Stimulated activated CD4-positive, alpha-beta T cell treated with anti-CD3 and anti-CD28 coated beads, Interleukin-1b, Interleukin-23, amount 100 ng/mL, for 24 hours (primary cell): ENCODE results near the gene APPL2.
A peak's percentile ranks its signal among the peaks of the same experiment; 100 is the strongest.

ENCODE experiments used
- DNase-seq, 4 experiments: peaks; one replicate each; pipeline ENCODE4 v3.0.0-alpha.2; 2020; ENCODE audit warnings: low read depth in 4 of 4, low spot score in 1 of 4

Gene APPL2

DNA sequence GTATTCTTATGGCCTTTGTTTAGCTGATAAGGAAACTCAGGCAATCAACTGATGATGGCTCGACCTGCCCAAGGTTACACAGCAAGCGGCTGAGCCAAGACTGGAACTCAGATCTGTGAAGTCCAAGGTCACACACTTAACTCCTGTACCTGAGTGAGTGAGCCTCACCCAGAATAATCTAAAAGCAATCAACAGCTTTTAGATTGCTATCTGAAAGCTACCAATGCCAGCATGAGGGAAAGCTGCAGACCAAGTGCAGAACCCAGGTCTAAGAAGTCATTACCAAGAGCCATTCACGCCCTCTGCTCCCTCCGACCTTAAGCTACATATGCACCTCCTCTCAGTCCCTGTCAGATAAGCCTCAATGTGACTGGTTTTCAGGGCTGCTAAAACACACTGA, 12.1 kb downstream of the APPL2 start:
- no peak for DNase-seq

DNA sequence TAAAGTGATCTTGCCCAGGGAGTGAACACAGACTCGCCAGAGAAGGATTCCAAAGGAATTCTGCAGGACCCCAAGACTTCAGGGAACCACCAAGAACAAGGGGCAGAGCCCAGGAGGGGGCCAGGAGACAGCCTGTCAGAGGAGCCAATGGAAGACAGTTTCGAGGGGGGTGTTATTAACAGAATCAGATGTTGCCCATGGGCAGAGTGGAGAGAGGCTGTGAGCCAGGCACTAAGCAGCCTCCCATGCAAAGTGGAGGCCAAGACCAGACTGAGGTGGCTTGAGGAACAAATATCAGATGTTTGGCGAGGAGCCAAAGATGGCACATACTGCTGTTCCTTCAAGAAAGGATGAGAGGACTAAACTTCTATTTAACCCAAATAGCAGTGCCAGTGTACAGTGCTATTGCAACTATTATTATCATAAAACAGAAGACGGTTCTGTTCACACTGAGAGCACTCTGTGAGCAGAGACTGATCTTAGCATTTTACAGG, 12.6 kb downstream of the APPL2 start:
- no peak for DNase-seq

DNA sequence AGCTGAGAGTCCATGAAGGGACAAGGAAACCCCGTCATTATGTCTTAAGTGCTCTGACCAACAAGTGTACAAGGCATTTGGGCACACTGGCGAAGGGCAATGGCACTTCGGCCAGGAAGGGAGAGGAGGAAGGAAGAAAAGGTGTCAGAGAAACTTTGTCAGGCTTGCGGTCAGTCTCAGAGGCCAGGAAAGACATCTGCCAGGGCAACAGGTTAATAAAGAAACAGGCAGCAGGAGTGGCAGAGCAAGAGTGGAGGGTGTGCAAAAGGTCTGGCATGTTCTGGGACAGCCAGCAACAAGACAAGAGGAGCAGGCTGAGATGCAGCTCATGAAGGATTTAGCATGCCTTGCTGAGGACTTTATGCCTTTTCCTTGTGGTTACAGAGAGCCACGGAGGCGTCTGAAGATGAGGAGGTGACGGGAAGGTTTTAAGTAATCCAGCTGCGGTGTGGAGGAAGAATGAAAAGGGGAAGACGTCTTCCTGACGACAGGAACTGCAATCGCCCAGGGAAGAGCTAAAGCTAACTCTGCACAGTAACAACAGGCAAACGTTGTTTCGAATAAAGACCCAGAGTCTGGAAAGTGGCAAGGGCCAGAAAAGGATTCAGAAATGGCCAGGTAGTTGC, 13.1 kb downstream of the APPL2 start:
- no peak for DNase-seq

DNA sequence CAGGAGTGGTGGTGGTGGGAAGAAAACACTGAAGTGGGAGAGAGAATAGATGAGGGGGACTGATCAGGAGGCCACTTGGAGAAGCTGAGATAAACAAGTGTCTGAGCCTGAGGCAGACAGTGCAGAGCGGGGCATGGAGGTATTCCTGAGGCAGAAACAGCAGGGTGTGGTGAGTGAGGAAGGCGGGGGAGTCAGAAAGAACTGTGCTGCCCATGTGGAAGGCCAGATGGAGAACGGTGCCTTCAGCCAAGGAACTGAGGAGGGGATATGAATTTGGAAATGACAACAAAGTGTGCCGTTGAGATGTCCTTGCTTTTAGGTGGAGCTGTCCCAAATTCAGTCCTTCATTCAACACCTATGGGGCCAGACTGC, 13.7 kb downstream of the APPL2 start:
- DNase-seq: no peak

DNA sequence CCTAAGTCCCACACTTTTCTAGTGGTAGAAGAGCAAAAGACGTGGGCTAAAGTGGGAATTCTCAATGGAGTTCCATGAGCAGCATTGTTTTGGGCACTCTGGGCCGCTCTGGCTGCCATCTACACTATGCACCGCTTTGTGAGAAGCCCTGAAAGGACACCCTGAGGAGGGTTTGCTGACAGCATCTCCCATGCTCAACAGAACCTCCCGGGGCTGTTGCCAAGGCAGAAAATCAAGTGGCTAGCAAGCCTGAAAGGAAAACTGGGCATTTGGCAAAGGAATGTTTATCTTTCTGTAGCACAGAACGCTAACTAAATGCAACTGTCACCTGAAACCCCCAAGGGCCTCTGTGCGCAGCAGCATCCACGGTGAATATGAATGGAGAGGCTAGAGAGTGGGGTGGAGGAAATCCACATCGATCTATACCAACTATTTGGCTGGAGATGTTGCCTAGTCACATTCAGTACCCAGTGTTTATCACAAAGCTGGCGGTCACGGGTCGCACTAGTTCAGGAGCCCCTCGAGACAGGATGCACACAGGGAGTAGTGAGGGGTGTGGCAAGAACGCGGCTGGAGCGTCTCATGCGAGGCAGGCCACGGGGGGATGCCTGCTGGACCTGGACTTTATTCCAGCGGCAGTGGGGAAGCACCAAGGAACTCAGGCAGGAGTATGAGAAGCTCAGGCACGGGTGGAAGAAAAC, 14.2 kb downstream of the APPL2 start:
- no peak for DNase-seq

DNA sequence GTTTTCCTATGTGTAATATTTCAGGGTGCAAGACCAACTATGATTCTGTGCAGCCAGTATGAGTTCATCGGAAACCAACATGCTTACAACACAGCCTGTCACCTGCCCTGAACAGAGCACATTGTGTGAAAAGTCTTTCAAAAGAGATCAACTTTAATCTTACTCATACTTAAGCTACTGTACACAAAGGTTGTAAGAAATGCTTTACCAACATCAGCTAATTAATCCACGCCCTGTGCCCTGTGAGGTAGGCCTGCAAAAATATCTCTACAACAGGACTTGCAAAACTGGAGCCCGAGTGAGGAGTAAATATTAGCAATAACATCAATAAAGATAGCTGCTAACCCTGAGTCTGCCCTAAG, 15.1 kb downstream of the APPL2 start:
- no peak for DNase-seq

DNA sequence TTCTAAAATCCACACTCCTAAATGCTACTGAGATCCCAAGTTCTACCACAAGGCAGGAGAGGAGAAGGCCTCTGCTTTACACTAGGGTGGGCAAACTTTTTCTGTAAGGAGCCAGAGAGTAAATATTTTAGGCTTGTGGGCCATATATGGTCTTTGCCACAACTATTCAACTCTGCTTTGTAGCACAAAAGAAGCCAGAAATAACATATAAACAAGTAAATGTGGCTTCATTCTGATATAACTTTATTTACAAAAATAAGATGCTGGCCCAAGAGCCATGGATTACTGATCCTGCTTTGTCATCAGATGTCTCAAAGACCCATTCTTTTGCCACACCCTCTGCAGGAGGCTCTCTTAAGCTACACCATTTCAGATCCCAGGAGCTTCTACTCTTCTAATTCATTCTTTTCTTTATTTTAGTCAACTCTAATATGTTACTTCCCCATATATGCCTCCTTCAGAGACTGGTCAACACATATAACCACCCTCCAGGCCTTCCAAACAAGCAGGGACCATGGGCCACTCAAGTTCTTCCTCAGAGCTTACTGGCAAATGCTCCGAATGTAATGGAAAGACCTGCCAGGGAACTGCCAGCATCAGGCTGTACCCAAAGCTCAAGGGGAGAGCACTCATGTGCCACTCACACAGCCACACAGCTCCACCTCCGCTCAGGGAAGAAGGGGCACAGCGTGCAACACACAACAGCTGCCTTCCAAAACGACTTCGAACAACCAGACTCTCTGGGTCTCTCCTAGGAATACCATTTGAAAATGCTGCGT, 15.6 kb downstream of the APPL2 start:
- DNase-seq: no peak

DNA sequence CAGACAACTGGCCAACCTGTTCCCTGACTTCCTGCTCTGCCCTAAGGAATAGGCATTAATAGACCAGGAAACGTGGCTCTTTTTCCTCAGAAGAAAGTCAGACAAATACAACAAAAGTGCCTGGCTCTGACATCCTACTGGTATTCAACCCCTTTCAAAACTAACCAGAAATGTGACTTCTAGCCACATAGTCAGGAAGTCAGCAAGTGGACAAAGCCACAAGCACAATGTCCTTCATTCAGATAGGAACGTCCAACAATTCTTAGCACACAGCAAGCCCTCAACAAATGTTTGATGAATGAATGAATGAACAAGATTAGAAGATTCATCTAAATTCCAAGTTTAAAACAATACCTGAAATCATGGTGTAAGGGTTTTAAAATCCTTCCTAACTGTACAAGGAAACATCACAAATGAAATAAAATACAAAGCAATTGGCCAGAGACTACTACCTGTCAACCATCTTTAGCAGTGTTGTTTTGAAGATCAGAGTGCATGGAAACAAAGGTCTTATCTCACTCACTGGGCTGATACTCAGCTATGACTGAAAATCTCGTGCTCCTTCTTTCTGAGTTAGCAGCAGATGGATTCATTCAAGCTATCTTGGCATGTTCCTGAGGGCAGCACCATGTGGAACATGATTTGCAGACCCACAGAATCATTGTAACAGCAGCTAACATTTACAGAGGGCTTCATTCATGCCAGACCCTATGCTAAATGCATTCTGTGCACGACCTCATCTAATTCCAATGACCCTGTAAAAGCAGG, 16.5 kb downstream of the APPL2 start:
- DNase-seq: no peak

DNA sequence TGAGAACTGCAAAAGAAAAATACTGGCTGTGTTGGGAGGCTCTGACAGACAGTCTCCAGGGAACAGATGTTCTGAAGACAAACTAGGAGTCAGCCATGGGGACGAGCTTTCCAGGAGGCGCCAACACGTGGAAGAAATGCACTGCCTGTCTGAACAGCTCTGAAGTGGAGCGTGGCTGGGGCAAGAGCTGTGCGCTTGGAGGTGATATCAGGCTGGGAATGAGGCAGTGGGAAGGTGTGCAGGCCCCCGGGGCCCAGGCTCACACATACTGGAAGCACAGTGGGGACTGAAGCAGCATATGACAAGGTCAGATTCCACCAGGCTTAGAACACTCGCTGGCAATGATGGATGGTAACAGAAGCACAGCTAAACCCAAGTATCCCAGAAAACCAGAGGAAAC, 17.5 kb downstream of the APPL2 start:
- DNase-seq: no peak

DNA sequence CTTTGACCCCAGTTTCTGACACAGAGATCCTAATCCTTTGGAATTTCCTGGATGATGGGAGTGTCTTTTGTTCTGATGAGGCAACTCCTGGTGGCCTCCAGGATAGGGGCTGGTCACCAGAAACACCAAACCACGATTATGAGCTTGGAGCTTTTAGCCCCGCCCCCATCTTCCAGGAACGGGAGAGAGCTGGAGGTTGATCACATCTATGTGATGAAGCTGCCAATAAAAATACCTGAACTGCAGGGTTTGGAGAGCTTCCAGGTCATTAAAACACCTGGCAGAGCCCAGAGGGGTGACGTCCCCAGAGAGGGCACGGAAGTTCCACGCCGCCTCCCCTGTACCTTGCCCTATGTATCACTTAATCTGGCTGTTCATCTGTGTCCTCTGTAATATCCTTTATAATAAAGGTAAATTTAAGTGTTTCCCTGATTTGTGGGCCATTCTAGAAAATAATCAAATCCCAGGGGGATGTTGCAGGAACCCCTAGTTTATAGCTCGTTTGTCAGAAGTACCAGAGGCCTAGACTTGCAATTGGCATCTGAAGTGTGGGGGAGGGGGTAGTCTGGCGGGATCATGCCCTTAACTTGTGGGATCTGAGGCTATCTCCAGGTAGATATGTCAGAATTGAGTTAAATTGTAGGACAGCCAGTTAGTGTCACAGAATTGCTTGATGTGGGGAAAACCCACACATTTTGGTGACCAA, 21.2 kb downstream of the APPL2 start:
- DNase-seq: no peak

DNA sequence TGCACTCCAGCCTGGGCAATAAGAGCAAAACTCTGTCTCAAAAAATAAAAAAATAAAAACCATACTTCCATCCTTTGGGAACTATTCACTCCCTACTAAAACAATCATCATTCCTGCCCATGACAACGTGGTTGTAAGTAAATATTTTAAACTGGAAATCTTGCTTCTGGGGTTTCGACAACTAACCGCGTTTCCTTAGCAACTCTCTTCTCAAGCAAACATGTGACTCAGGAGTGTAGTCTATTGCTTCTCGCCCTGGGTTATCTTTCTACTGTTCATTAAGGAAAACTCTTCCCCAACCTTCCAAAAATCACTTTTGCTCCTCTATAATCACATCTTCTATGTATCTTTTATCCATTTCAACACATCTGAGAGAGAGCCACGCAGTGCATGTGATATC, 21.8 kb downstream of the APPL2 start:
- DNase-seq: no peak

DNA sequence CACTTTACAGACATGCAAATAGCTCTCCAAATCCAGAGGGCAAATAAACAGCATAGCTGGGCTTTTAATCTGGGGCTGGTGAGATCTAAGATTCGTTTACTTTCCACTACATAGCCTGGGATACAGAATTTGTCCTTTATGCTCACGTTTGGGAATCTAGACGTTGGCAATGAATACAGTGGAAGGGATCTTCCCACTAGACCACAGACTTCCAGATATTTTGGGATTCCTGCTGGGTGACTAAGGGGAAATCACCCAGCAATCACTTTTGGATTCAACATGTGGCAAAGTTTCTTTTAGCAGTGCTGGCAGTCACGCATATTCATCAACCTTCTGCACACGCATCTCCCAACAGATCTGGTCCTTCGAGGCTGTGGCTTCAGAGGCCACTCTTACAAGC, 23.5 kb downstream of the APPL2 start:
- DNase-seq: no peak

DNA sequence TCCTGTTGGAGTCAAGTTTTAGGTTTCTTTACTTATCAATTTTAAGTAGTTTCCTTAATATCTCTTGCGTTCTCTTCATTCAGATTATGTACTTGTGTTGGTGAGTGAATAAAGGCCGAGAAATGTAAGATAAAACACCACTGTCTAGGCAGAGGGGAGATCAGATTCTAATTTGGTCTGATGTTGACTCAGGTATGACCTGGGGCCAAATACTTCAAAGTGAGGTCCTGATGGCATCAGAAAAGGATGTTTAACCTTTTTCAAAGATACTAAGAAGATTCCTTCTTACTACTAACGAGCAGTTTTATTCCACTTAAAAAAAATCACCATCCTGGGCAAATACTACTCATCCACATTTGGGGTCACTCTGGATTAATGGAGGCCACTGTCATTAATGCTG, 26.9 kb downstream of the APPL2 start:
- no peak for DNase-seq

DNA sequence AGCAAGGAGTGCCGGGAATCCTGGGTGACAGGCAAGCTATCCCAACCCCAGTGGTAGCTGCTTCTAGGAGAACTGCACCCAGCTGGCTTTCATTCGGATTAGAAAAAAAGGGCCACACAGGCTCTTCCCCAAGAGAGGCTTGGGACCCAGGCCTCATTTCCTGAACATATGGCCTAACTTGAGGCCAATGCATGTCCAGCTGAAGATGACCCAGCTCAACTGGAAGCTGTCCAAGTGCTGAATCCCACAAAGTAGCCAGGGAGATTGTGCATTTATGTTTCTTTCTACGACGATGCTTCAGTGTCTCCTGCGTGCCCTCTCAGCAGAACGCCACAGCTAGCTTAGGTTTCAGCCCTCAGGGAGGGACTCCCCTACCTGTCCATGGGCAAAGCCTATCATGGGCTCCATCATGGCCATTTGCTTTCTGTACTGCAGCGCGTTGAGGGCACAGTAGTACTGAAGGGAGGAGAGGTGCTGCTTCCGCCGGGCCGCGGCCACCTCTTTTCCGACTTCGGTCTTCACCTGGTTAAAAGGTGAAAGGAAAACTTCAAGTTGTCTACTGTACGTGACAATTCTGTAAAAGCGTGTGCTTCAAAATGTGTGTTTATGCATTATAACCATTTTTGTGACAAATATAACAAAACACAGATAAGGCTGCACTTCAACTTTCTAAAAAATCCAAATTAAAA, 29.1 kb downstream of the APPL2 start:
- no peak for DNase-seq

DNA sequence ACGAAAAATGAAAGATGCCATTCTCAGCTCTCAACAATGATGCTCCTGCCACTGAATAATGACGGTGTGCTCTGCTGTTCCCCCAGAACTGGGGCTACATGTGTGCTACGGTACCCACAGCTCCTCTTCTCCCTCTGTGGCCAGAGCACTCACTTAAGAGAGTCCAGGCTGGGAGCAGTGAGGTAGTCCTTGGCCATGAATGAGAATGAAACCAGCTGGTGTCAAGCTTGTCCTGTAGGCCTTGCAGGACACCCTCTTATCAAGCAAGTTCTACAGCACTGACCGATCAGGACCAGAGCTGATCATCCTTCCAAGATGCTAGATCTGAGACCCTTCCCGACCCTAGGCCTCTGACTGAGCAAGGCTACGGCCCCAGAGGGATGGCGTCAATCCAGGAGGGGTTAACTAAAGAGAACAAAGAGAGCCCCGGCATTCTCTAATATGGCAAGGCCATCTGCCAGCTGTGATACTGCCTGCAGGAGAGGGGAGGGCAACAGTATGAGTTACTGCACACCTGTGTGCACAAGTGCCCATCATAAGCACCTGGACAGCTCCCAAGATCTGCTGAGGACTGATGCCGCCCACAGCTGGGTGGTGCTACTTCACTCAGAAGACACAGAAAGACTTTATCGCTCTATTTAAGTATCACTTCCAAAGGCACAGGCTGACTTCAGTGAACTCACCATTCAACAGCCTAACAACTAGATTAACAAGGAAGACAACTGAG, 30.5 kb downstream of the APPL2 start:
- DNase-seq: no peak

DNA sequence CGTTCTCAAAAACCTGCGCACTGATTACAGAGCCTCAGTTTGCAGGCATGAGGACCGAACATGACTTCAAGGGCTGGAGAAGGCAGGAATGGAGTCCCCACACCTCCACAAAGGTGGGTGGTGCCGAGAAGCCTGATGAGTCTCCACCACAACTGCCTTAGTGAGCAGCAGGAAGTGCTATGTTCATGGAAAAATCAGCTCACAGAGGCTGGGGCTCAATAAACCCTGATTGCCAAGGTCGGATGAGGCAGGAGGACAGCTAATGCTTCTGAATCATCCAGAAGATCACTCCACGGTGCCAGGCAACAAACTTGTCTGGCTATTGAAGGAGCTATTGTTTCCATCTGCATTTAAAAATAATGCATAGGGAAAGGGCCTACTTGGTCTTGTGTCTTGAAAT, 31.1 kb downstream of the APPL2 start:
- DNase-seq: peak in 2 of 4 experiments; percentile 1 to 20

DNA sequence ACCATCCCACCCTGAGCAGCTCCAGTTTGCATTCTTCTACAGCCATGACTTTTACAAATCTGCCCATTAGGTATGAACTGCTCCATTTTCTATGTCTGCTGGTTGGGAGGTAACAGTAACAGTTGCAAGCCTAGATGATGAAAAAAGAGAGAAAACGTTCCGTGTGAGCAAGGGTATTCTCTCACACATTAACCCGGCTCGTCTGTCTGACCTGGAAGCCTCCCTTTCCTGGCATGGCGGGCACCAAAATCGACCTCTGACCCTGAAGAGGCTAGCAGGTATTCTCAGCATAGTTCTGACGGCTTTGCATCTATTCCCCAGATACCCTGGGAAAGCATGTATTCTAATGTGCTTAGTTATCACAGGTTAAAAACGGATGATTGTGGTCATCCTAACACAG, 31.8 kb downstream of the APPL2 start:
- no peak for DNase-seq

DNA sequence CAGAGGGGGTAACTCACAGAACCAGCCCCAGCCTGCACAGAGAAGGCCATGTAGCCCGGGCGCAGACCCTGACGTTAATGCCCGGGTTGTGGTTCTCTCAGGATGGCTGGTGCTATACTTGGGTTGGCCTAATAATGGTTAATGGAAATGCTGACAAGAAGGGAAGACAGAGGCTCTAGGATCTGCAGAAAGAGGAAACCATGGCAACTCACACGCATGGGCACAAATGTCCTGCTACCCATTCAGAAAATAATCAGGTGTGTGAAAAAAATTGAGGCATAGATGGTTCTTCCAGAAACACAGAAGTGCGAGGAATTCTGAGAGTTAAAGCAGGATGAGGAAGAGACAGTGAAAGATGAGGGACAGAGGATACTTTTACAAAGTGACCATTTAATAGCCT, 33.8 kb downstream of the APPL2 start:
- no peak for DNase-seq

DNA sequence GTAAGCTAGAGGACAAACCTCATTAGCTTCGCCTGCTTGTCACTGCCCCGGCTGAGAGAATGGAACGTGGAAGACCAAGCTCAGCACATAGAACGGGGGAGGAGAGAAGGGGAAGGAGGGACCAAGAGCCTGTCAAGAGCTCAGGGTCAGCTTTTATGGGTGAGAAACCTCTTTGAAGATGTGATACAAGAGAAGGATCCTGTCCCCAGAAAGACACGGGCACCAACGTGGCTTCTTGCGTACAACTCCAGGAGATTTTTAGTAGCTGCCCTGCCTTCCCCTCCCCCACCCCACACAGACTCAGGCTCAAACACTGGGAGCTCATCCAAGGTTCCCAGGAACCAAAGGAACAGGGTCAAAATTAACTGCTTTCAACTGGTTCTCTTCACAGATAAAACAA, 34.7 kb downstream of the APPL2 start:
- DNase-seq: no peak

DNA sequence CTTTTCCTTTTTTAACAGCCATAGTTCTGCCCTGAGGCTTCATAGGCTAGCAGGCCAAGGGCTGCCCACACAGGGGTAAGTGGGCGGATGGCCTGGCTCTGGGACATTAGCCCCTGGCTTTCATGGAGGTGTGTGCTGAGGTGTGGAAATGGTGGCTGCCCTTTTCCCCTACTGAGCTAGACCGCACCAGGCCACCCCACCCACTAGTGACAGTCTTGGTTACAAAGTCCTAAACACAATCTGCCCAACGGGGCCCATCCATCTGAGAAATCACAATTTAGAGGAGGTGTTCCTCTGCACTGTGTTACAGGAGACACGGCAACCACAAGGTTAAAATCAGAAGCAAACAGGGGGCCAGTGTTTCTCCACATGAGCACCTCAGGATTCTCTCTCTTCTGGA, 35.6 kb downstream of the APPL2 start:
- DNase-seq: no peak
